Stimulated activated CD8-positive, alpha-beta memory T cell treated with anti-CD3 and anti-CD28 coated beads, Interleukin-15, amount 100 ng/mL, for 48 hours (primary cell): ENCODE results near the gene CYTH3.
"Not testable (repeated sequence)": the region's sequence is repeated elsewhere in the genome, so short reads cannot be mapped to it uniquely, and the experiment has no call there.

Experiments used
- DNase-seq, 2 donors: peaks; one replicate each; pipeline ENCODE4 v3.0.0-alpha.2; 2020; ENCODE audit warnings: low read depth in 2 of 2

The CYTH3 gene

GRCh38 chr7:6272481-6273323, at the start of gene CYTH3:
Gene CYTH3 (minus strand): TSS chr7:6272624. CDS start chr7:6272507, 117 bp downstream.
- DNase-seq = peak; percentile 61 to 67

- DNase-seq = no peak
These were observed 48.4 kb upstream of the CYTH3 start for GRCh38 chr7:6320791-6321190.

- no peak for DNase-seq
These were observed 45.5 kb upstream of the CYTH3 start for GRCh38 chr7:6317797-6318438.

- no peak for DNase-seq
These were observed 43.8 kb upstream of the CYTH3 start for GRCh38 chr7:6316226-6316625.

- DNase-seq = no peak
These were observed 43.3 kb upstream of the CYTH3 start for GRCh38 chr7:6315746-6316145.

- no peak for DNase-seq
These were observed 38.0 kb upstream of the CYTH3 start for GRCh38 chr7:6310271-6310993.

GRCh38 chr7:6307762-6308161, 35.3 kb upstream of the CYTH3 start:
- DNase-seq = no peak

- DNase-seq = no peak
These were observed 34.0 kb upstream of the CYTH3 start for GRCh38 chr7:6306471-6306870.

- no peak for DNase-seq
These were observed 32.9 kb upstream of the CYTH3 start for GRCh38 chr7:6305330-6305729.

GRCh38 chr7:6301446-6301845, 29.0 kb upstream of the CYTH3 start:
- DNase-seq = not testable (repeated sequence)

- no peak for DNase-seq
These were observed 27.4 kb upstream of the CYTH3 start for GRCh38 chr7:6299774-6300173.

GRCh38 chr7:6294839-6295238, 22.4 kb upstream of the CYTH3 start:
- no peak for DNase-seq

- DNase-seq = no peak
These were observed 20.8 kb upstream of the CYTH3 start for GRCh38 chr7:6293202-6293601.

GRCh38 chr7:6291941-6292340, 19.5 kb upstream of the CYTH3 start:
- DNase-seq = not testable (repeated sequence)

- no peak for DNase-seq
These were observed 19.1 kb upstream of the CYTH3 start for GRCh38 chr7:6291531-6291930.

- no peak for DNase-seq
These were observed 17.9 kb upstream of the CYTH3 start for GRCh38 chr7:6290319-6290741.

- no peak for DNase-seq
These were observed 15.9 kb upstream of the CYTH3 start for GRCh38 chr7:6288270-6288860.

GRCh38 chr7:6286486-6286885, 14.1 kb upstream of the CYTH3 start:
- DNase-seq = no peak

GRCh38 chr7:6284461-6285360, 12.3 kb upstream of the CYTH3 start:
- no peak for DNase-seq

GRCh38 chr7:6284055-6284400, 11.6 kb upstream of the CYTH3 start:
- DNase-seq = no peak

GRCh38 chr7:6283391-6284054, 11.1 kb upstream of the CYTH3 start:
- not testable (repeated sequence) for DNase-seq
